ENCODE data around the gene NFYC. TPM values are rescaled to one million over a fixed set of nuclear protein-coding genes. Genes with fewer than 3 reads are reported as not detected.
A peak's percentile ranks its signal among the peaks of the same experiment; 100 is the strongest.

The NFYC gene
- total RNA-seq (2014; rRNA removed; shearing (Covaris generic)), result 24.0 and 25.8 TPM in 2 replicates
- 55.6 and 76.4 TPM in 2 replicates for polyA plus RNA-seq (2015; cell fraction: cytosol; rRNA removed)
- 52.2 and 65.4 TPM in 2 replicates for polyA plus RNA-seq (2015; cell fraction: nucleus; rRNA removed)

GRCh38 chr1:40691538-40692428 is at the start of gene NFYC:
Gene NFYC (plus strand): TSS chr1:40691704. CDS start chr1:40738844, 47,140 bp downstream.
- peak; percentile 99 for DNase-seq (ENCODE audit: low read depth, low spot score)
- in situ Hi-C loops (cut with HindIII; ENCODE audit: low pct_unique_long_range_greater_than_20kb, low sequenced_read_pairs), result no loop called here

GRCh38 chr1:40645118-40645680 is 46.3 kb upstream of the NFYC start:
- in situ Hi-C loops (cut with HindIII; ENCODE audit: low pct_unique_long_range_greater_than_20kb, low sequenced_read_pairs), result no loop called here
- no peak for DNase-seq (ENCODE audit: low read depth, low spot score)

DNA sequence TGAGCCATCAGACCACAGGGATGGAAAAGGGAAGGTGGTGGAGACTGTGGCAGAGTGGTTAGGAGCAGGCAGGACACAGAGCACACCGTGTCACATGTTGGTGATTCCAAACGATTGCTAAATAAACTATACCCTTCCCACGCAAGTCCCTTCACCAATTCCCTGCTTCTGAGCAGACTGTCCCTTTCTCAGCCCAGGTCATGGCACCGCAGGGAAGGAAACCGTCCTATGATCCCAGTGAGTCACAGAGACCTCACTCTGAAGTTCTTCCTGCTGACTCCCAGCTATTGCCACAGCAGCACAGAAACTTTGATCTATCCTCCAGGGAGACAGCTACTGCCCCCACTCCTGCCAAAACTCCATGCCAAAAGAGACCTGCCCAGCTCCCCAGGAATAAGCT is 45.2 kb upstream of the NFYC start:
- in situ Hi-C loops (cut with HindIII; ENCODE audit: low pct_unique_long_range_greater_than_20kb, low sequenced_read_pairs), result no loop called here
- peak; percentile 9 for DNase-seq (ENCODE audit: low read depth, low spot score)

- in situ Hi-C loops (cut with HindIII; ENCODE audit: low pct_unique_long_range_greater_than_20kb, low sequenced_read_pairs), result no loop called here
- DNase-seq (ENCODE audit: low read depth, low spot score), result no peak
Observed at GRCh38 chr1:40648200-40648599, 43.3 kb upstream of the NFYC start.

GRCh38 chr1:40648928-40649591 is 42.4 kb upstream of the NFYC start:
- DNase-seq (ENCODE audit: low read depth, low spot score), result no peak
- in situ Hi-C loops (cut with HindIII; ENCODE audit: low pct_unique_long_range_greater_than_20kb, low sequenced_read_pairs), result no loop called here

DNA sequence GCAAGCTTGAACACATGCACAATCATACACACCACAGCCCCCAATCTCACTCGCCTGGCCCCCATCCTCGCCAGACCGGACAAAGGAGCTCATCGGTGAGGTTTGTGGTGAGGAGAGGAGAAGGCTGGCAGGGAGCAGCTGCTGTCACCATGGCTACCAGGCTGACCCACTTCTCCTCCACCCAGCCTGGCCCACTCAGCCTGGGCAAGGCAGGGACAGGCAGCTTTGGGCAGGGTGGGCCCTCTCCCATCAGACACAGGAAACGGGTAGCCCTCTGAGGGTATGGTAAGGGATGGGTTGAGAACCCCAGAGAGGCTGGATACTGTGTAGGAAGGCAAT is 41.9 kb upstream of the NFYC start:
- in situ Hi-C loops (cut with HindIII; ENCODE audit: low pct_unique_long_range_greater_than_20kb, low sequenced_read_pairs), result no loop called here

DNA sequence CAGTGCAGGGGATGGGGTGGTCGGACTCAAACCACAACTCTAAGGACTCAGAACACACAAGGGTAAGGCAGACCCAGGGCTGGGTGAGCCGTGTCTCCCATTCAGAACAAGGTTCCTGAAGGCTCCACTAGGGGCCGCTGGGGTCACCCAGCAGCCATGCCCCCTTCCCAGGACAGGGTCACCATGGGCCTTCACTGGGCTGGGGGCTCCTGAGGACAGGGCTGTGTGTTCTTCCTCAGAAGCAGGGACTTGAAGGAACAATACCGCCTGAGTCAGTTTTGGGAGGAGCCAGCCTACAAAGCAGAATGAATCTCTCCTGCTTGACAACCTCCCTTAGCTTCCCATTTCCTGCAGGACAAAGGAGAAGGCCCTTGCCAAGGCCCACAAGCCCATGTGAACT is 41.4 kb upstream of the NFYC start:
- in situ Hi-C loops (cut with HindIII; ENCODE audit: low pct_unique_long_range_greater_than_20kb, low sequenced_read_pairs), result no loop called here
- peak; percentile 24 for DNase-seq (ENCODE audit: low read depth, low spot score)

More for the DNA sequence above, 41.9 kb upstream of the NFYC start:
- no peak for DNase-seq (ENCODE audit: low read depth, low spot score)

DNA sequence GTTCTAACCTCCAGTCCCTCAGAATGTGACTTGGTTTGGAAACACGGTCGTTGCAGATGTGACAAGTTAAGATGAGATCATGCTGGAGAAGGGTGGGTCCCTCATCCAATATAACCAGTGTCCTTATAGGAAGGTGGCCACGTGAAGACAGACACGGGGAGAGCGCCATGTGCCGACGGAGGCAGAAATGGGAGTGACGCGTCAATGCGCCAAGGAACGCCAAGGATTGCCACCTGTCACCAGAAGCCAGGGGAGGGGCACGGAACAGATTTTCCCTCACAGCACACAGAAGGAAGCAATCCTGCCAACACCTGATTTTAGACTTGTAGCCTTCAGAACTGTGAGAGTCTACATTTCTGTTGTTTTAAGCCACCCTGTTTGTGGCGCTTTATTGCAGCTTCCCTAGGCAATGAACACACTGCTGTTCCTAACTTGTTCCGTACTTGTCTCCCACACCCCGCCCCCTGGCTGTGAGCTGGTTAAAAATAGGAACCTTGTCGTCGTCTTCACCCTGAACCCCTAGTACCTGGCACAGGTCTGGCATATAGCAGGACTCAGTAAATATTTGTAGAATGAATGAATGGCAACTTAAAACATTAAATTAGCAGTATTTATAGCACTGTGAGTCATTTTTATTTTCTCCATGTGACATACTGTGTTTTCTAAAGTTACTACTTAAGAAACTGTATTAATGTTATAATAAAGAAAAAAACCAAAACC is 40.2 kb upstream of the NFYC start:
- DNase-seq (ENCODE audit: low read depth, low spot score), result no peak
- in situ Hi-C loops (cut with HindIII; ENCODE audit: low pct_unique_long_range_greater_than_20kb, low sequenced_read_pairs), result no loop called here

- in situ Hi-C loops (cut with HindIII; ENCODE audit: low pct_unique_long_range_greater_than_20kb, low sequenced_read_pairs), result no loop called here
- no peak for DNase-seq (ENCODE audit: low read depth, low spot score)
Observed at GRCh38 chr1:40652468-40652867, 39.0 kb upstream of the NFYC start.

- in situ Hi-C loops (cut with HindIII; ENCODE audit: low pct_unique_long_range_greater_than_20kb, low sequenced_read_pairs), result no loop called here
- DNase-seq (ENCODE audit: low read depth, low spot score), result no peak
Observed at GRCh38 chr1:40652979-40653378, 38.5 kb upstream of the NFYC start.

GRCh38 chr1:40653851-40654537 is 37.5 kb upstream of the NFYC start:
- no peak for DNase-seq (ENCODE audit: low read depth, low spot score)
- in situ Hi-C loops (cut with HindIII; ENCODE audit: low pct_unique_long_range_greater_than_20kb, low sequenced_read_pairs), result no loop called here

GRCh38 chr1:40657046-40657445 is 34.5 kb upstream of the NFYC start:
- no peak for DNase-seq (ENCODE audit: low read depth, low spot score)
- in situ Hi-C loops (cut with HindIII; ENCODE audit: low pct_unique_long_range_greater_than_20kb, low sequenced_read_pairs), result no loop called here

DNA sequence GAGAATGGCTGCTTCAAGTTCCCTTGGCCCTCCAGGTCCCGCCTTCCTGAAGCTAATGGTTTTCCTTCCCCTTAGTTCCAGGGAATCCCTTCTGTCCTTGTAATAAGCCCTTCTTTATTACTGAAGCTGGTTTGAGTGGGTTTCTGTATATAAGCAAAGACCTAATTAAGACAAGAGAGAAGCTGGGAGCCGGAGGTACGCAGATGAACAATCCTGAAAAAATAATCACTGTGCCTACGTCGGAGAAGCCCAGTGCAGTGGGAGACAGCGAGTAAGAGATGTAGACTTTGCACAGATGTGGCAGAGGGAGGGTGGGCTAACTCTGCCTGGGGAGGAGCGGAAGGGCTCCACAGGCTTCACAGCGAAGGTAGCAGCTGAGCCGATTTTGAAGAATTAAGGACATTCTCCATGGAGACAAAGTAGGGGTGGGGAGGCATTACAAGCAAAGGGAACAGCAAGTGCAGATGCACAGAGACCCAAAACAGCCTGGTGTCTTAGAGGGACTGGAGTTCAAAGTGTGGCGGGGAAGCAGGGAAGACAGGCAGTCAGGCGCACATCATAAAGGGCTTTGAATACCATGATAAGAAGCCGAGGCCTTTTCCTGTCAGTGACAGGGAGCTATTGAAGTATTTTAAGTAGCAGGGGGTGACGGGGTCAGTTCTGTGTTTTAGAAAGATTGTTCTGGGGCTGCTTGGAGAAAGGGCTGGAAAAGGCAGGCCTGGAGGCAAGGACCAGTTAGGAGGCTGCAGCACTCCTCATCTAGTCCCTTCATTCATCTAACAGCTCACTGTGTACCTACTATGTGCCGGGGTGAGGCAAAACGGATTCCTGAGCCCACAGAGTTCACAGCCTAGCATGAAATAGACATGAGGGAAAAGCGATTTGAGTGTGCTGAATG is 32.5 kb upstream of the NFYC start:
- in situ Hi-C loops (cut with HindIII; ENCODE audit: low pct_unique_long_range_greater_than_20kb, low sequenced_read_pairs), result no loop called here
- no peak for DNase-seq (ENCODE audit: low read depth, low spot score)

- in situ Hi-C loops (cut with HindIII; ENCODE audit: low pct_unique_long_range_greater_than_20kb, low sequenced_read_pairs), result no loop called here
- DNase-seq (ENCODE audit: low read depth, low spot score), result no peak
Observed at GRCh38 chr1:40659649-40659947, 31.9 kb upstream of the NFYC start.

- DNase-seq (ENCODE audit: low read depth, low spot score), result no peak
Observed at GRCh38 chr1:40661678-40662077, 29.8 kb upstream of the NFYC start.

DNA sequence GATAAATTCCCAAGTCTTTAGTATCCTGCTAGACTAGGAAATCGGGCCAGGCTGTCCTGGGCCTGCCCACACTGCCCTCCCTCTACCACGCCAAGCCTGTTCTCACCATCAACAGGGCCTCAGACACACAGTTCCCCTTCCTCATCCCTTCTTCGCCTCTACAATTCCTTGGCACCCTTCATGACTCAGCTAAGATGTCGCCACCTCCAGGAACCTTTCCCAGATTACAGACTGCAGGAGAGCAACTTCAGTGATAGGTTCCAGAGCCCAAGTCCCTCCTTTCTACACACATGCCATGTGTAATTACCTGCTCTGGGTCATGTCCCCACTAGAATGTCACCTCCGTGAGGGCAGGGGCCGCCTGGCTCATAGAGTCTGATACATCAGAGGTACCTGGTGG is 29.4 kb upstream of the NFYC start:
- no peak for DNase-seq (ENCODE audit: low read depth, low spot score)
- in situ Hi-C loops (cut with HindIII; ENCODE audit: low pct_unique_long_range_greater_than_20kb, low sequenced_read_pairs), result no loop called here

More at GRCh38 chr1:40661678-40662077, 29.8 kb upstream of the NFYC start:
- in situ Hi-C loops (cut with HindIII; ENCODE audit: low pct_unique_long_range_greater_than_20kb, low sequenced_read_pairs), result no loop called here

- no peak for DNase-seq (ENCODE audit: low read depth, low spot score)
- in situ Hi-C loops (cut with HindIII; ENCODE audit: low pct_unique_long_range_greater_than_20kb, low sequenced_read_pairs), result no loop called here
Observed at GRCh38 chr1:40662864-40663263, 28.6 kb upstream of the NFYC start.
